WTC11 (cell line): ENCODE data around the gene HERC5. TPM values are rescaled to one million over a fixed set of nuclear protein-coding genes. Genes with fewer than 3 reads are reported as not detected.

Source experiments
- ESRRA ChIP-seq: sonication (generic); formaldehyde crosslinking; IDR thresholded peaks from 2 replicates; pipeline ENCODE4 v1.8.1; 2022; ENCODE audit warnings: mild to moderate bottlenecking, missing genetic modification reagents, borderline replicate concordance
- ETV6 ChIP-seq: sonication (generic); formaldehyde crosslinking; IDR thresholded peaks from 2 replicates; pipeline ENCODE4 v1.8.1; 2022; ENCODE audit warnings: mild to moderate bottlenecking, missing genetic modification reagents
- FOXJ3 ChIP-seq: sonication (generic); formaldehyde crosslinking; IDR thresholded peaks from 2 replicates; pipeline ENCODE4 v1.9.0; 2021; ENCODE audit warnings: missing genetic modification reagents, mild to moderate bottlenecking, borderline replicate concordance
- FOXK1 ChIP-seq: sonication (generic); formaldehyde crosslinking; IDR thresholded peaks from 2 replicates; pipeline ENCODE4 v1.8.0; 2022; ENCODE audit warnings: mild to moderate bottlenecking, moderate library complexity, missing genetic modification reagents
- FOXP1 ChIP-seq: sonication (generic); formaldehyde crosslinking; IDR thresholded peaks from 2 replicates; pipeline ENCODE4 v1.8.0; 2022; ENCODE audit warnings: missing genetic modification reagents, mild to moderate bottlenecking, moderate library complexity, borderline replicate concordance
- GABPB1 ChIP-seq: sonication (generic); formaldehyde crosslinking; IDR thresholded peaks from 2 replicates; pipeline ENCODE4 v1.8.1; 2023; ENCODE audit warnings: mild to moderate bottlenecking, missing genetic modification reagents
- GRHL2 ChIP-seq: fragments of 250-450 bp; sonication (Bioruptor Pico); IDR thresholded peaks from 2 replicates; pipeline ENCODE4 v1.8.0; 2022; ENCODE audit warnings: mild to moderate bottlenecking, moderate library complexity; ENCODE audit not compliant: insufficient replicate concordance, severe bottlenecking
- GTF2I ChIP-seq: fragments of 250-450 bp; sonication (Bioruptor Pico); conservative IDR thresholded peaks from 2 replicates; pipeline ENCODE4 v1.4.0; 2021; ENCODE audit warnings: mild to moderate bottlenecking
- IRF2 ChIP-seq: sonication (generic); formaldehyde crosslinking; IDR thresholded peaks from 2 replicates; pipeline ENCODE4 v1.8.0; 2022; ENCODE audit warnings: low read depth, missing genetic modification reagents, borderline replicate concordance
- JAZF1 ChIP-seq: fragments of 250-450 bp; sonication (Bioruptor Pico); IDR thresholded peaks from 2 replicates; pipeline ENCODE4 v1.9.0; 2021; ENCODE audit warnings: moderate library complexity, mild to moderate bottlenecking, inconsistent platforms
- MXD4 ChIP-seq: fragments of 250-450 bp; sonication (Bioruptor Pico); IDR thresholded peaks from 2 replicates; pipeline ENCODE4 v1.8.0; 2021; ENCODE audit warnings: mild to moderate bottlenecking, moderate library complexity, borderline replicate concordance
- NFYB ChIP-seq: sonication (generic); formaldehyde crosslinking; conservative IDR thresholded peaks from 2 replicates; pipeline ENCODE4 v1.8.0; 2022; ENCODE audit warnings: low read depth, missing genetic modification reagents
- NR3C1 ChIP-seq: sonication (generic); formaldehyde crosslinking; conservative IDR thresholded peaks from 2 replicates; pipeline ENCODE4 v1.8.1; 2023; ENCODE audit warnings: low read depth, mild to moderate bottlenecking, missing genetic modification reagents
- PRRX2 ChIP-seq: fragments of 250-450 bp; sonication (Bioruptor Pico); IDR thresholded peaks from 2 replicates; pipeline ENCODE4 v1.8.0; 2021; ENCODE audit warnings: mild to moderate bottlenecking
- RELA ChIP-seq: sonication (generic); formaldehyde crosslinking; IDR thresholded peaks from 2 replicates; pipeline ENCODE4 v1.8.1; 2022; ENCODE audit warnings: missing genetic modification reagents, mild to moderate bottlenecking, borderline replicate concordance
- SMAD4 ChIP-seq: sonication (generic); formaldehyde crosslinking; IDR thresholded peaks from 2 replicates; pipeline ENCODE4 v1.8.0; 2022; ENCODE audit warnings: mild to moderate bottlenecking, missing genetic modification reagents
- TCF7 ChIP-seq: sonication (generic); formaldehyde crosslinking; IDR thresholded peaks from 2 replicates; pipeline ENCODE4 v1.8.0; 2022; ENCODE audit warnings: mild to moderate bottlenecking, low read depth, missing genetic modification reagents, moderate library complexity
- TEAD1 ChIP-seq: sonication (generic); formaldehyde crosslinking; IDR thresholded peaks from 2 replicates; pipeline ENCODE4 v1.8.0; 2022; ENCODE audit warnings: mild to moderate bottlenecking, missing genetic modification reagents
- TEAD4 ChIP-seq: sonication (generic); formaldehyde crosslinking; IDR thresholded peaks from 2 replicates; pipeline ENCODE4 v1.8.0; 2022; ENCODE audit warnings: mild to moderate bottlenecking, missing genetic modification reagents
- TP53 ChIP-seq: sonication (generic); formaldehyde crosslinking; IDR thresholded peaks from 2 replicates; pipeline ENCODE4 v1.8.1; 2023; ENCODE audit warnings: mild to moderate bottlenecking, missing genetic modification reagents
- ZNF138 ChIP-seq: sonication (generic); formaldehyde crosslinking; conservative IDR thresholded peaks from 2 replicates; pipeline ENCODE4 v1.8.1; 2022; ENCODE audit warnings: mild to moderate bottlenecking, moderate library complexity, missing genetic modification reagents
- ZNF416 ChIP-seq: fragments of 250-450 bp; sonication (Bioruptor Pico); IDR thresholded peaks from 2 replicates; pipeline ENCODE4 v1.9.0; 2021; ENCODE audit warnings: mild to moderate bottlenecking, inconsistent platforms
- total RNA-seq: library from RNA; stranded (reverse); gene quantifications from 3 replicates; pipeline ENCODE4 v1.2.3, GENCODE V29; 2021
- TF ChIP-seq, protein P1 (sequence below): sonication (generic); formaldehyde crosslinking; IDR thresholded peaks from 2 replicates; pipeline ENCODE4 v1.8.1; 2022; ENCODE audit warnings: low read depth, missing genetic modification reagents, borderline replicate concordance
- TF ChIP-seq, protein P2 (sequence below): sonication (generic); formaldehyde crosslinking; IDR thresholded peaks from 2 replicates; pipeline ENCODE4 v1.8.0; 2023; ENCODE audit warnings: mild to moderate bottlenecking, missing genetic modification reagents
- TF ChIP-seq, protein P3 (sequence below): sonication (generic); formaldehyde crosslinking; IDR thresholded peaks from 2 replicates; pipeline ENCODE4 v1.8.0; 2022; ENCODE audit warnings: mild to moderate bottlenecking, missing genetic modification reagents
- TF ChIP-seq, protein P4 (sequence below): sonication (generic); formaldehyde crosslinking; IDR thresholded peaks from 2 replicates; pipeline ENCODE4 v1.8.1; 2023; ENCODE audit warnings: mild to moderate bottlenecking, missing genetic modification reagents, moderate library complexity
- TF ChIP-seq, protein P5 (sequence below): sonication (generic); formaldehyde crosslinking; conservative IDR thresholded peaks from 2 replicates; pipeline ENCODE4 v1.8.1; 2022; ENCODE audit warnings: mild to moderate bottlenecking, missing genetic modification reagents
- TF ChIP-seq, protein P6 (sequence below): fragments of 250-450 bp; sonication (Bioruptor Pico); IDR thresholded peaks from 2 replicates; pipeline ENCODE4 v1.9.0; 2021; ENCODE audit warnings: moderate library complexity, mild to moderate bottlenecking, inconsistent platforms, borderline replicate concordance
- TF ChIP-seq, protein P7 (sequence below): fragments of 250-450 bp; sonication (Bioruptor Pico); IDR thresholded peaks from 2 replicates; pipeline ENCODE4 v1.8.0; 2021; ENCODE audit warnings: mild to moderate bottlenecking
- TF ChIP-seq, protein P8 (sequence below): sonication (generic); formaldehyde crosslinking; IDR thresholded peaks from 2 replicates; pipeline ENCODE4 v1.8.0; 2023; ENCODE audit warnings: missing genetic modification reagents

The HERC5 gene
- total RNA-seq, 1 experiment from 2014 or later, result 14.3 TPM

DNA sequence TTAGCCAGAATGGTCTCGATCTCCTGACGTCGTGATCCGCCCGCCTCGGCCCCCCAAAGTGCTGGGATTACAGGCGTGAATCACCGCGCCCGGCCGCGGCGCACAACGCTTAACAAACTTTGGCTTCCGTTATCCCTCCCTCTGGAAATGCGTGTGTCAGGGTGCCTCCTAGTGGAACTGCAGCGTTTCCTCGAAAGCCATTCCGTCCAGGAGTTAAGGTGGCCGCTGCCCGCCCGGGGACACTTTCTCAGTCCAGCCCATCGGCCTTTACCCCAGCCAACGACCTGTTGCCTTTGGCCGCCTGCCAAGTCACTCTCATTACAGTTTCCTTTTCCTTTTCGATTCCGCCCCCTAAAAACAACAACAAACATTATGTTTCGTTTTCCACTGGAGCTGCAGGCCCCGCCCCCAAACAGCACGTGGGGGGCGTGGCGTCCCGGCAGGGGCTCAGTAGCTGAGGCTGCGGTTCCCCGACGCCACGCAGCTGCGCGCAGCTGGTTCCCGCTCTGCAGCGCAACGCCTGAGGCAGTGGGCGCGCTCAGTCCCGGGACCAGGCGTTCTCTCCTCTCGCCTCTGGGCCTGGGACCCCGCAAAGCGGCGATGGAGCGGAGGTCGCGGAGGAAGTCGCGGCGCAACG is at the start of gene HERC5 (continued):
- TF ChIP-seq, protein P1, sequence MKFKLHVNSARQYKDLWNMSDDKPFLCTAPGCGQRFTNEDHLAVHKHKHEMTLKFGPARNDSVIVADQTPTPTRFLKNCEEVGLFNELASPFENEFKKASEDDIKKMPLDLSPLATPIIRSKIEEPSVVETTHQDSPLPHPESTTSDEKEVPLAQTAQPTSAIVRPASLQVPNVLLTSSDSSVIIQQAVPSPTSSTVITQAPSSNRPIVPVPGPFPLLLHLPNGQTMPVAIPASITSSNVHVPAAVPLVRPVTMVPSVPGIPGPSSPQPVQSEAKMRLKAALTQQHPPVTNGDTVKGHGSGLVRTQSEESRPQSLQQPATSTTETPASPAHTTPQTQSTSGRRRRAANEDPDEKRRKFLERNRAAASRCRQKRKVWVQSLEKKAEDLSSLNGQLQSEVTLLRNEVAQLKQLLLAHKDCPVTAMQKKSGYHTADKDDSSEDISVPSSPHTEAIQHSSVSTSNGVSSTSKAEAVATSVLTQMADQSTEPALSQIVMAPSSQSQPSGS (CRISPR knock-in tag), result no peak
- TF ChIP-seq, protein P2, sequence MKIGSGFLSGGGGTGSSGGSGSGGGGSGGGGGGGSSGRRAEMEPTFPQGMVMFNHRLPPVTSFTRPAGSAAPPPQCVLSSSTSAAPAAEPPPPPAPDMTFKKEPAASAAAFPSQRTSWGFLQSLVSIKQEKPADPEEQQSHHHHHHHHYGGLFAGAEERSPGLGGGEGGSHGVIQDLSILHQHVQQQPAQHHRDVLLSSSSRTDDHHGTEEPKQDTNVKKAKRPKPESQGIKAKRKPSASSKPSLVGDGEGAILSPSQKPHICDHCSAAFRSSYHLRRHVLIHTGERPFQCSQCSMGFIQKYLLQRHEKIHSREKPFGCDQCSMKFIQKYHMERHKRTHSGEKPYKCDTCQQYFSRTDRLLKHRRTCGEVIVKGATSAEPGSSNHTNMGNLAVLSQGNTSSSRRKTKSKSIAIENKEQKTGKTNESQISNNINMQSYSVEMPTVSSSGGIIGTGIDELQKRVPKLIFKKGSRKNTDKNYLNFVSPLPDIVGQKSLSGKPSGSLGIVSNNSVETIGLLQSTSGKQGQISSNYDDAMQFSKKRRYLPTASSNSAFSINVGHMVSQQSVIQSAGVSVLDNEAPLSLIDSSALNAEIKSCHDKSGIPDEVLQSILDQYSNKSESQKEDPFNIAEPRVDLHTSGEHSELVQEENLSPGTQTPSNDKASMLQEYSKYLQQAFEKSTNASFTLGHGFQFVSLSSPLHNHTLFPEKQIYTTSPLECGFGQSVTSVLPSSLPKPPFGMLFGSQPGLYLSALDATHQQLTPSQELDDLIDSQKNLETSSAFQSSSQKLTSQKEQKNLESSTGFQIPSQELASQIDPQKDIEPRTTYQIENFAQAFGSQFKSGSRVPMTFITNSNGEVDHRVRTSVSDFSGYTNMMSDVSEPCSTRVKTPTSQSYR (CRISPR knock-in tag), result no peak
- TF ChIP-seq GABPB1 (CRISPR knock-in tag) (0 out of 2 replicates have a peak, but pooled peaks have one; percentile 25), TEAD4 (CRISPR knock-in tag) (no peak), NR3C1 (CRISPR knock-in tag) (no peak), ESRRA (no peak), TEAD1 (no peak; the same call in 1 of the 2 replicates), FOXK1 (CRISPR knock-in tag) (peak; percentile 80), PRRX2 (CRISPR knock-in tag) (no peak), JAZF1 (CRISPR knock-in tag) (no peak), ZNF416 (CRISPR knock-in tag) (no peak), IRF2 (CRISPR knock-in tag) (0 out of 2 replicates have a peak, but pooled peaks have one; percentile 41), RELA (CRISPR knock-in tag) (no peak), MXD4 (0 out of 2 replicates have a peak, but pooled peaks have one; percentile 36), ZNF138 (no peak), GTF2I (CRISPR knock-in tag) (peak; percentile 1; the same call in 1 of the 2 replicates), ETV6 (CRISPR knock-in tag) (peak; percentile 80; the same call in 1 of the 2 replicates), FOXP1 (CRISPR knock-in tag) (peak; percentile 98), TCF7 (CRISPR knock-in tag) (no peak), GRHL2 (CRISPR knock-in tag) (no peak), FOXJ3 (CRISPR knock-in tag) (no peak), SMAD4 (no peak), TP53 (CRISPR knock-in tag) (no peak; the same call in 1 of the 2 replicates), NFYB (CRISPR knock-in tag) (peak; percentile 45)
- TF ChIP-seq, protein P3, sequence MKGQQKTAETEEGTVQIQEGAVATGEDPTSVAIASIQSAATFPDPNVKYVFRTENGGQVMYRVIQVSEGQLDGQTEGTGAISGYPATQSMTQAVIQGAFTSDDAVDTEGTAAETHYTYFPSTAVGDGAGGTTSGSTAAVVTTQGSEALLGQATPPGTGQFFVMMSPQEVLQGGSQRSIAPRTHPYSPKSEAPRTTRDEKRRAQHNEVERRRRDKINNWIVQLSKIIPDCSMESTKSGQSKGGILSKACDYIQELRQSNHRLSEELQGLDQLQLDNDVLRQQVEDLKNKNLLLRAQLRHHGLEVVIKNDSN (CRISPR knock-in tag), result peak; percentile 86
- TF ChIP-seq, protein P4, sequence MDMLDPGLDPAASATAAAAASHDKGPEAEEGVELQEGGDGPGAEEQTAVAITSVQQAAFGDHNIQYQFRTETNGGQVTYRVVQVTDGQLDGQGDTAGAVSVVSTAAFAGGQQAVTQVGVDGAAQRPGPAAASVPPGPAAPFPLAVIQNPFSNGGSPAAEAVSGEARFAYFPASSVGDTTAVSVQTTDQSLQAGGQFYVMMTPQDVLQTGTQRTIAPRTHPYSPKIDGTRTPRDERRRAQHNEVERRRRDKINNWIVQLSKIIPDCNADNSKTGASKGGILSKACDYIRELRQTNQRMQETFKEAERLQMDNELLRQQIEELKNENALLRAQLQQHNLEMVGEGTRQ (CRISPR knock-in tag), result peak; percentile 87
- TF ChIP-seq, protein P5, sequence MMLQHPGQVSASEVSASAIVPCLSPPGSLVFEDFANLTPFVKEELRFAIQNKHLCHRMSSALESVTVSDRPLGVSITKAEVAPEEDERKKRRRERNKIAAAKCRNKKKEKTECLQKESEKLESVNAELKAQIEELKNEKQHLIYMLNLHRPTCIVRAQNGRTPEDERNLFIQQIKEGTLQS, result no peak
- TF ChIP-seq, protein P6, sequence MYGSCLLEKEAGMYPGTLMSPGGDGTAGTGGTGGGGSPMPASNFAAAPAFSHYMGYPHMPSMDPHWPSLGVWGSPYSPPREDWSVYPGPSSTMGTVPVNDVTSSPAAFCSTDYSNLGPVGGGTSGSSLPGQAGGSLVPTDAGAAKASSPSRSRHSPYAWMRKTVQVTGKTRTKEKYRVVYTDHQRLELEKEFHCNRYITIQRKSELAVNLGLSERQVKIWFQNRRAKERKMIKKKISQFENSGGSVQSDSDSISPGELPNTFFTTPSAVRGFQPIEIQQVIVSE (CRISPR knock-in tag), result no peak
- TF ChIP-seq, protein P7, sequence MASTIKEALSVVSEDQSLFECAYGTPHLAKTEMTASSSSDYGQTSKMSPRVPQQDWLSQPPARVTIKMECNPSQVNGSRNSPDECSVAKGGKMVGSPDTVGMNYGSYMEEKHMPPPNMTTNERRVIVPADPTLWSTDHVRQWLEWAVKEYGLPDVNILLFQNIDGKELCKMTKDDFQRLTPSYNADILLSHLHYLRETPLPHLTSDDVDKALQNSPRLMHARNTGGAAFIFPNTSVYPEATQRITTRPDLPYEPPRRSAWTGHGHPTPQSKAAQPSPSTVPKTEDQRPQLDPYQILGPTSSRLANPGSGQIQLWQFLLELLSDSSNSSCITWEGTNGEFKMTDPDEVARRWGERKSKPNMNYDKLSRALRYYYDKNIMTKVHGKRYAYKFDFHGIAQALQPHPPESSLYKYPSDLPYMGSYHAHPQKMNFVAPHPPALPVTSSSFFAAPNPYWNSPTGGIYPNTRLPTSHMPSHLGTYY (CRISPR knock-in tag), result no peak
- TF ChIP-seq, protein P8, sequence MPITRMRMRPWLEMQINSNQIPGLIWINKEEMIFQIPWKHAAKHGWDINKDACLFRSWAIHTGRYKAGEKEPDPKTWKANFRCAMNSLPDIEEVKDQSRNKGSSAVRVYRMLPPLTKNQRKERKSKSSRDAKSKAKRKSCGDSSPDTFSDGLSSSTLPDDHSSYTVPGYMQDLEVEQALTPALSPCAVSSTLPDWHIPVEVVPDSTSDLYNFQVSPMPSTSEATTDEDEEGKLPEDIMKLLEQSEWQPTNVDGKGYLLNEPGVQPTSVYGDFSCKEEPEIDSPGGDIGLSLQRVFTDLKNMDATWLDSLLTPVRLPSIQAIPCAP, result no peak
